ENCODE measurements around the gene ZNF527. TPM values are rescaled to one million over a fixed set of nuclear protein-coding genes. Genes with fewer than 3 reads are reported as not detected.

The ZNF527 gene
- total RNA-seq, 1 experiment from 2014 or later: 8.8 TPM

DNA sequence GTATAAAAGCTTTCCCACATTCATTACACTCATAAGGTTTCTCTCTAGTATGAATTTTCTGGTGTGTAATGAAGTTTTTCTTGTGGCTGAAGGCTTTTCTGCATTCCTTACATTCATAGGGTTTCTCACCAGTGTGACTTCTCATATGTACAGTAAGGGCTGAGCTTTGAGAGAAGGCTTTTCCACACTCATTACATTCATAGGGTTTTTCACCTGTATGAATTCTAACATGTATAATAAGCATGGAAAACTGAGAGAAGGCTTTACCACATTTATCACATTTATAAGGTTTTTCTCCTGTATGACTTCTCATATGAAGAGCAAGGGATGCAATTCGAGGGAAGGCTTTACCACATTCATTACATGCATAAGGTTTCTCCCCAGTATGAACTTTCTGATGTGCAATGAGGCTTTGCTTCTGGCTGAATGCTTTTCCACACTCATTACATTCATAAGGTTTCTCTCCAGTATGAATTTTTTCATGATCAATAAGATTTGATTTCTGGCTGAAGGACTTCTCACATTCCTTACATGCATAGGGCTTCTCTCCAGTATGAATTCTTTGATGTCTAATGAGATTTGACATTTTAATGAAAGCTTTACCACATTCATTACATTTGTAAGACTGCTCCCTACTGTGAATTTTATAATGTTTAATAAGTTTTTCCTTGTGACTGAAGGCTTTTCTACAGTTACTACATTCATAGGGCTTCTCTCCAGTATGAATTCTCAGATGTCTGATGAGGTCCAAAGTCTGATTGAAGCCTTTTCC is 42.6 kb downstream of the ZNF527 start:
- no peak for DNase-seq (ENCODE audit: low spot score)
- in situ Hi-C loops (cut with HindIII; ENCODE audit: low sequenced_read_pairs): no loop called here

Other genes starting within 250 kb of the ZNF527 start
- gene ZNF585A, start 198.4 kb upstream of the ZNF527 start, total RNA-seq (2014; rRNA removed; shearing (Covaris generic)): 4.9 and 6.5 TPM in 2 replicates
- 3.2 and 38.5 TPM in 2 replicates for gene ZNF585B, start 160.6 kb upstream of the ZNF527 start, total RNA-seq (2014; rRNA removed; shearing (Covaris generic))
- gene ZNF383, start 152.9 kb upstream of the ZNF527 start, total RNA-seq (2014; rRNA removed; shearing (Covaris generic)): 2.2 and 4.7 TPM in 2 replicates
- 7.8 and 17.4 TPM in 2 replicates for gene ZNF569, start 96.3 kb downstream of the ZNF527 start, total RNA-seq (2014; rRNA removed; shearing (Covaris generic))
- gene ZNF570, start 98.3 kb downstream of the ZNF527 start, total RNA-seq (2014; rRNA removed; shearing (Covaris generic)): 1.9 and 3.0 TPM in 2 replicates
- gene ZNF793, start 135.8 kb downstream of the ZNF527 start, total RNA-seq (2014; rRNA removed; shearing (Covaris generic)): not detected in 2 replicates
- gene ZNF571, start 223.7 kb downstream of the ZNF527 start, total RNA-seq (2014; rRNA removed; shearing (Covaris generic)): 0.98 and 3.4 TPM in 2 replicates
- 0.27 and 0.55 TPM in 2 replicates for gene ZNF540, start 223.8 kb downstream of the ZNF527 start, total RNA-seq (2014; rRNA removed; shearing (Covaris generic))

Data from G401 (cell line).